ENCODE data around the gene RFX5.

The RFX5 gene

GRCh38 chr1:151311011-151311410, 36.0 kb downstream of the RFX5 start:
- H3K9ac ChIP-seq (ENCODE audit: low read length): no peak overlapping the region
- H3K27ac ChIP-seq (ENCODE audit: low read depth, low read length): peak overlapping the region; percentile 64
- peaks cover 43% of the 10 kb centered on the region for H3K36me3 ChIP-seq (ENCODE audit: control insufficient read depth, insufficient read depth, low read length)
- no peak overlapping the region for H3K4me3 ChIP-seq (ENCODE audit: low read length)
- peaks cover 18% of the 10 kb centered on the region for H3K4me1 ChIP-seq (ENCODE audit: control insufficient read depth, insufficient read depth, low read length)
- H3K27me3 ChIP-seq (ENCODE audit: control insufficient read depth, insufficient read depth, low read length): no peaks in the 10 kb centered on the region

- Histone ChIP-seq H3K27me3 (ENCODE audit: control insufficient read depth, insufficient read depth, low read length) (no peaks in the 10 kb centered on the region), H3K9ac (ENCODE audit: low read length) (no peak overlapping the region), H3K36me3 (ENCODE audit: control insufficient read depth, insufficient read depth, low read length) (peaks cover 43% of the 10 kb centered on the region), H3K4me1 (ENCODE audit: control insufficient read depth, insufficient read depth, low read length) (peaks cover 18% of the 10 kb centered on the region), H3K4me3 (ENCODE audit: low read length) (no peak overlapping the region), H3K27ac (ENCODE audit: low read depth, low read length) (peak overlapping the region; percentile 20)
These were observed 37.2 kb downstream of the RFX5 start for GRCh38 chr1:151309811-151310323.

- H3K27me3 ChIP-seq (ENCODE audit: control insufficient read depth, insufficient read depth, low read length): no peaks in the 10 kb centered on the region
- no peaks in the 10 kb centered on the region for H3K4me1 ChIP-seq (ENCODE audit: control insufficient read depth, insufficient read depth, low read length)
- H3K4me3 ChIP-seq (ENCODE audit: low read length): no peak overlapping the region
- no peak overlapping the region for H3K9ac ChIP-seq (ENCODE audit: low read length)
- peaks cover 74% of the 10 kb centered on the region for H3K36me3 ChIP-seq (ENCODE audit: control insufficient read depth, insufficient read depth, low read length)
- H3K27ac ChIP-seq (ENCODE audit: low read depth, low read length): no peak overlapping the region
These were observed 52.1 kb downstream of the RFX5 start for GRCh38 chr1:151294742-151295462.

- Histone ChIP-seq H3K4me1 (ENCODE audit: control insufficient read depth, insufficient read depth, low read length) (no peaks in the 10 kb centered on the region), H3K36me3 (ENCODE audit: control insufficient read depth, insufficient read depth, low read length) (peaks cover 80% of the 10 kb centered on the region), H3K27ac (ENCODE audit: low read depth, low read length) (no peak overlapping the region), H3K4me3 (ENCODE audit: low read length) (no peak overlapping the region), H3K9ac (ENCODE audit: low read length) (peak overlapping the region; percentile 17), H3K27me3 (ENCODE audit: control insufficient read depth, insufficient read depth, low read length) (no peaks in the 10 kb centered on the region)
These were observed 54.0 kb downstream of the RFX5 start for GRCh38 chr1:151293093-151293492.

- no peak overlapping the region for H3K27ac ChIP-seq (ENCODE audit: low read depth, low read length)
- H3K36me3 ChIP-seq (ENCODE audit: control insufficient read depth, insufficient read depth, low read length): peaks cover 81% of the 10 kb centered on the region
- H3K4me1 ChIP-seq (ENCODE audit: control insufficient read depth, insufficient read depth, low read length): no peaks in the 10 kb centered on the region
These were observed 54.6 kb downstream of the RFX5 start for GRCh38 chr1:151292207-151293030.

GRCh38 chr1:151290709-151291303, 56.2 kb downstream of the RFX5 start:
- Histone ChIP-seq H3K9ac (ENCODE audit: low read length) (no peak overlapping the region), H3K4me3 (ENCODE audit: low read length) (no peak overlapping the region), H3K27me3 (ENCODE audit: control insufficient read depth, insufficient read depth, low read length) (no peaks in the 10 kb centered on the region), H3K4me1 (ENCODE audit: control insufficient read depth, insufficient read depth, low read length) (no peaks in the 10 kb centered on the region), H3K36me3 (ENCODE audit: control insufficient read depth, insufficient read depth, low read length) (peaks cover 78% of the 10 kb centered on the region), H3K27ac (ENCODE audit: low read depth, low read length) (no peak overlapping the region)

More at GRCh38 chr1:151292207-151293030, 54.6 kb downstream of the RFX5 start:
- no peaks in the 10 kb centered on the region for H3K27me3 ChIP-seq (ENCODE audit: control insufficient read depth, insufficient read depth, low read length)
- H3K4me3 ChIP-seq (ENCODE audit: low read length): no peak overlapping the region
- H3K9ac ChIP-seq (ENCODE audit: low read length): peak overlapping the region; percentile 17

Measured in rectal smooth muscle tissue (tissue), 1 donor.